GM12891 (cell line): ENCODE results near the gene TNFAIP3.

Source experiments
- PAX5 ChIP-seq: IDR thresholded peaks from 2 replicates; pipeline ENCODE4 v1.6.1; 2011; ENCODE audit warnings: low read length, moderate library complexity, mild to moderate bottlenecking; ENCODE audit not compliant: insufficient read depth, severe bottlenecking
- POLR2A ChIP-seq: IDR thresholded peaks from 2 replicates; pipeline ENCODE4 v1.6.1; 2011; ENCODE audit warnings: low read depth, low read length, control low read depth
- POLR2AphosphoS5 ChIP-seq: IDR thresholded peaks from 2 replicates; pipeline ENCODE4 v1.6.1; 2011; ENCODE audit warnings: low read depth, low read length, control low read depth
- TAF1 ChIP-seq: IDR thresholded peaks from 2 replicates; pipeline ENCODE4 v1.6.1; 2011; ENCODE audit warnings: low read depth, low read length, control low read depth

DNA sequence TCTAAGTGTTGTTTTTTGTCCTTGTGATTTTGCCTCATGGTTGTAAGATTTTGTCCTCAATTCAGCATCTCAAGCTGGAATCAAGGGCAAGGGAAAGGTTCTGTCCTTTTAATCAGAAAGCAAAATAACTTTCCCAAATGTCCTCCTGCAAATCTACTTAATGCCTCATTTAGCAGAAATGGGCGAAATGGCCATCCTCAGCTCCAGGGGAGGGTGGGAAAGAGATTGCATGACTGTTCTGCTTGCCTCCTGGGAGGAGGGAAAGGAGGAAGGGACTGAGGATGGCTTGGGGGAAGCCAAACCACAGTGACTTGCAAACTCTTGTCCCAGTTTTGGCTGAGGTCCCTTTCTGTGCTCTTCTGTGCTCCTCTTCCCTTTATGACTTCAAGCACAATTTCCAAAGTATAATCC lies 43.4 kb downstream of the TNFAIP3 start:
- TF ChIP-seq POLR2A, result no peak
- TF ChIP-seq TAF1, result no peak
- no peak for TF ChIP-seq PAX5
- TF ChIP-seq POLR2AphosphoS5, result no peak
